ENCODE measurements around the gene C2orf92.
"Not testable (repeated sequence)": the region's sequence is repeated elsewhere in the genome, so short reads cannot be mapped to it uniquely, and the experiment has no call there.

C2orf92 gene

DNA sequence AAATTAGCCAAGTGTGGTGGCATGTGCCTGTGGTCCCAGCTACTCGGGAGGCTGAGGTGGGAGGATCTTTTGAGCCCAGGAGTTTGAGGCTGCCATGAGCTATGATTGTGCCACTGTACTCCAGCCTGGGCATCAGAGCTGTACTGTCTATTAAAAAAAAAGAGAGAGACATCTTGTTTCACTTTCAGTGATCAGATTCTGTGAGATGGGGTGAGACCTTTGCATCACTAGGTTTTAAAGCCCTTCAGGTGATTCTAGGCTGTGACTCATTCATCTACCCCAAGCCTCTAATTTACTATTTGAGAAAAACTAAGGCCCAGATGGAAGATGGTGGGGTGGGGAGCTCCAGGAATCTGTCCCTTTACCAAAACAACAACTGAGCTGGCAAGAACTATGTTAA lies 7.1 kb downstream of the C2orf92 start:
- H3K4me3 ChIP-seq (ENCODE audit: low read depth, low read length): no peak overlapping the region
- H3K36me3 ChIP-seq (ENCODE audit: control insufficient read depth, insufficient read depth, low read length): no peaks in the 10 kb centered on the region
- peaks cover 6% of the 10 kb centered on the region for H3K4me1 ChIP-seq (ENCODE audit: control insufficient read depth, insufficient read depth, low read length)

DNA sequence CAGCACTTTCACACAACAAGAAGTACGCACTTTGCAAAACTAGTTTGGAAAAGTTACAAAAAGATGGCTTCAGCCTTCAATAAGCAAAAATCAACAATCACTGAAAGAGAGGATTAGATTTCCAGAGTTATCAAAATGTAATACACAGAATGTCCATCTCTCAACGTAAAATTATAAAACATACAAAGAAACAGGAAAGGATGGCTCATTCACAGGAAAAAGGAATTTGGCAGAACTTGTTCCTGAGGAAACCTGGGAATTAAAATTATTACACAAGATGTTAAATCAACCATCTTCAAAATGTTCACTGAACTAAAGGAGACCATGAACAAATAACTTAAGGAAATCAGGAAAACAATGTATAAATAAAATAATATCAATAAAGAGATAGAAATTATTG lies 8.0 kb downstream of the C2orf92 start:
- Histone ChIP-seq H3K4me1 (ENCODE audit: control insufficient read depth, insufficient read depth, low read length) (peaks cover 6% of the 10 kb centered on the region), H3K4me3 (ENCODE audit: low read depth, low read length) (no peak overlapping the region), H3K36me3 (ENCODE audit: control insufficient read depth, insufficient read depth, low read length) (no peaks in the 10 kb centered on the region), H3K27me3 (ENCODE audit: control insufficient read depth, insufficient read depth, low read length) (no peaks in the 10 kb centered on the region), H3K9ac (ENCODE audit: low read depth, low read length) (no peak overlapping the region), H3K9me3 (ENCODE audit: control insufficient read depth, insufficient read depth, low read length) (no peaks in the 10 kb centered on the region)

More for the DNA sequence above, 7.1 kb downstream of the C2orf92 start:
- no peaks in the 10 kb centered on the region for H3K9me3 ChIP-seq (ENCODE audit: control insufficient read depth, insufficient read depth, low read length)
- no peak overlapping the region for H3K9ac ChIP-seq (ENCODE audit: low read depth, low read length)
- H3K27me3 ChIP-seq (ENCODE audit: control insufficient read depth, insufficient read depth, low read length): no peaks in the 10 kb centered on the region

GRCh38 chr2:97678298-97678697 lies 8.8 kb downstream of the C2orf92 start:
- Histone ChIP-seq H3K9me3 (ENCODE audit: control insufficient read depth, insufficient read depth, low read length) (no peaks in the 10 kb centered on the region), H3K36me3 (ENCODE audit: control insufficient read depth, insufficient read depth, low read length) (no peaks in the 10 kb centered on the region), H3K9ac (ENCODE audit: low read depth, low read length) (no peak overlapping the region), H3K27me3 (ENCODE audit: control insufficient read depth, insufficient read depth, low read length) (no peaks in the 10 kb centered on the region), H3K4me1 (ENCODE audit: control insufficient read depth, insufficient read depth, low read length) (peaks cover 6% of the 10 kb centered on the region), H3K4me3 (ENCODE audit: low read depth, low read length) (no peak overlapping the region)

DNA sequence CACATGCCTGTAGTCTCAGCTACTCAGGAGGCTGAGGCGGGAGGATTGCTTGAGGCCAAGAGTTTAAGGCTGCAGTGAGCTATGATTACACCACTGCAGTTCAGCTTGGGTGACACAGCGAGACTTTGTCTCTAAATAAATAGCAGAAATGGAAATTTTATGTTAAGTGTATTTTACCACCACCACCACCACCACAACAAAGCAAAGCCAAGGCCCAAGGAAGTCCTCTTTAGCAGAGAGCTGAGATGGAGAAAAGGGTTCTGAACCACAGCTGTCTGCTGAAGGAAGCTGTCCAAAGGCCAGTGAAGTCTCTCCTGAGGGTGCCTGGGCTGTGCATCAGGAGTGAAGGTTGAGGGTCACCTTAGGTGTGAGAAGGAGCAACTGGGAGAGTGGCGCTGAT lies 17.7 kb downstream of the C2orf92 start:
- not testable (repeated sequence) for H3K9ac ChIP-seq (ENCODE audit: low read depth, low read length); H3K36me3 ChIP-seq (ENCODE audit: control insufficient read depth, insufficient read depth, low read length); H3K4me1 ChIP-seq (ENCODE audit: control insufficient read depth, insufficient read depth, low read length); H3K27me3 ChIP-seq (ENCODE audit: control insufficient read depth, insufficient read depth, low read length); H3K9me3 ChIP-seq (ENCODE audit: control insufficient read depth, insufficient read depth, low read length); H3K4me3 ChIP-seq (ENCODE audit: low read depth, low read length)

- Histone ChIP-seq H3K4me1 (ENCODE audit: control insufficient read depth, insufficient read depth, low read length) (peaks cover 6% of the 10 kb centered on the region), H3K9me3 (ENCODE audit: control insufficient read depth, insufficient read depth, low read length) (no peaks in the 10 kb centered on the region), H3K9ac (ENCODE audit: low read depth, low read length) (no peak overlapping the region), H3K27me3 (ENCODE audit: control insufficient read depth, insufficient read depth, low read length) (no peaks in the 10 kb centered on the region), H3K4me3 (ENCODE audit: low read depth, low read length) (no peak overlapping the region), H3K36me3 (ENCODE audit: control insufficient read depth, insufficient read depth, low read length) (no peaks in the 10 kb centered on the region)
Observed at GRCh38 chr2:97688062-97688827, 18.7 kb downstream of the C2orf92 start.

DNA sequence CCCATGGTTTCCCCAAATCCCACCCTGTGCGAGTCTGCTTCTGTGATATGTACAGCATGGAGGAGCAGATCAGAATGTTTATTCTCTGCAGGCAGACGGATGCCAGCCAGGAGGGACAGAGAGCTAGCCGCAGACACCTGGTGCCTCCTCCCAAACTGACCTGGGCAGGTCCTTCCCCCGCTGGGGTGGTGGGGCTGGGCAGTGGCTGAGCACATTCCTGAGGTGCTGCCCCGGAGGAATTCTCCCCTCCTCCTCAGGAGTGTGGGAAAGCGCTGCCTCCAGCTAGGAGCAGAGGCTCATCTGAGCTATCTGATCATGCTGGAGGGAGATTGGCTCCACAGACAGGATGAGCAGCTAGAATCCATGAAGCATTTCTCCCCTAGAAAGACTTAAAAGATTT lies 21.7 kb downstream of the C2orf92 start:
- H3K4me3 ChIP-seq (ENCODE audit: low read depth, low read length): no peak overlapping the region
- H3K9ac ChIP-seq (ENCODE audit: low read depth, low read length): no peak overlapping the region
- no peaks in the 10 kb centered on the region for H3K36me3 ChIP-seq (ENCODE audit: control insufficient read depth, insufficient read depth, low read length)
- peaks cover 6% of the 10 kb centered on the region for H3K4me1 ChIP-seq (ENCODE audit: control insufficient read depth, insufficient read depth, low read length)
- H3K9me3 ChIP-seq (ENCODE audit: control insufficient read depth, insufficient read depth, low read length): no peaks in the 10 kb centered on the region
- H3K27me3 ChIP-seq (ENCODE audit: control insufficient read depth, insufficient read depth, low read length): no peaks in the 10 kb centered on the region

DNA sequence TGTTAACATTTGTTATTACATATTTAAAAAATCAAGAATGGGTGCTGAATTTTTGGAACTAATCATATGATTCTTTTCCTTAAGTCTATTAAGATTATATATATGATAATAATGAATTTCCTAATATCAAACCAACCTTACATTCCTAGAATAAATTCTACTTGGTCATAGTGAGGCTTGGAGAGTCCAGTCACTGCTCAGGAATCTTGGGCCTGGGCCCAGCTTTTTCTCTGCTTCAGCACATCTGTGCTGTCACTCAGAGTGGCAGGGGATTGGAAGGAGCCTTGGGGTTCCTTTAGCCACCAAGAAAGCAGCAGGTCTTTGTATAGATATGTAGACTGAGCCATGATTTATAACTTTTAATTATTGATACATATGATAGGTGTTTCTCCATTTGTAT lies 24.0 kb downstream of the C2orf92 start:
- no peaks in the 10 kb centered on the region for H3K9me3 ChIP-seq (ENCODE audit: control insufficient read depth, insufficient read depth, low read length)
- H3K4me3 ChIP-seq (ENCODE audit: low read depth, low read length): no peak overlapping the region
- H3K36me3 ChIP-seq (ENCODE audit: control insufficient read depth, insufficient read depth, low read length): no peaks in the 10 kb centered on the region
- H3K9ac ChIP-seq (ENCODE audit: low read depth, low read length): no peak overlapping the region
- H3K4me1 ChIP-seq (ENCODE audit: control insufficient read depth, insufficient read depth, low read length): peaks cover 6% of the 10 kb centered on the region
- H3K27me3 ChIP-seq (ENCODE audit: control insufficient read depth, insufficient read depth, low read length): no peaks in the 10 kb centered on the region

- no peaks in the 10 kb centered on the region for H3K36me3 ChIP-seq (ENCODE audit: control insufficient read depth, insufficient read depth, low read length)
- peaks cover 6% of the 10 kb centered on the region for H3K4me1 ChIP-seq (ENCODE audit: control insufficient read depth, insufficient read depth, low read length)
Observed at GRCh38 chr2:97695744-97696143, 26.2 kb downstream of the C2orf92 start.

GRCh38 chr2:97697252-97698235 lies 28.0 kb downstream of the C2orf92 start:
- Histone ChIP-seq H3K4me1 (ENCODE audit: control insufficient read depth, insufficient read depth, low read length) (no peaks in the 10 kb centered on the region), H3K4me3 (ENCODE audit: low read depth, low read length) (no peak overlapping the region), H3K36me3 (ENCODE audit: control insufficient read depth, insufficient read depth, low read length) (no peaks in the 10 kb centered on the region), H3K9ac (ENCODE audit: low read depth, low read length) (no peak overlapping the region), H3K27me3 (ENCODE audit: control insufficient read depth, insufficient read depth, low read length) (no peaks in the 10 kb centered on the region), H3K9me3 (ENCODE audit: control insufficient read depth, insufficient read depth, low read length) (no peaks in the 10 kb centered on the region)

More at GRCh38 chr2:97695744-97696143, 26.2 kb downstream of the C2orf92 start:
- H3K9ac ChIP-seq (ENCODE audit: low read depth, low read length): no peak overlapping the region
- no peaks in the 10 kb centered on the region for H3K9me3 ChIP-seq (ENCODE audit: control insufficient read depth, insufficient read depth, low read length)
- no peaks in the 10 kb centered on the region for H3K27me3 ChIP-seq (ENCODE audit: control insufficient read depth, insufficient read depth, low read length)
- no peak overlapping the region for H3K4me3 ChIP-seq (ENCODE audit: low read depth, low read length)

- H3K4me3 ChIP-seq (ENCODE audit: low read depth, low read length): no peak overlapping the region
- no peak overlapping the region for H3K9ac ChIP-seq (ENCODE audit: low read depth, low read length)
- no peaks in the 10 kb centered on the region for H3K9me3 ChIP-seq (ENCODE audit: control insufficient read depth, insufficient read depth, low read length)
- no peaks in the 10 kb centered on the region for H3K4me1 ChIP-seq (ENCODE audit: control insufficient read depth, insufficient read depth, low read length)
- no peaks in the 10 kb centered on the region for H3K36me3 ChIP-seq (ENCODE audit: control insufficient read depth, insufficient read depth, low read length)
- H3K27me3 ChIP-seq (ENCODE audit: control insufficient read depth, insufficient read depth, low read length): no peaks in the 10 kb centered on the region
Observed at GRCh38 chr2:97698530-97698929, 29.0 kb downstream of the C2orf92 start.

- Histone ChIP-seq H3K27me3 (ENCODE audit: control insufficient read depth, insufficient read depth, low read length) (no peaks in the 10 kb centered on the region), H3K36me3 (ENCODE audit: control insufficient read depth, insufficient read depth, low read length) (no peaks in the 10 kb centered on the region), H3K9me3 (ENCODE audit: control insufficient read depth, insufficient read depth, low read length) (no peaks in the 10 kb centered on the region), H3K4me1 (ENCODE audit: control insufficient read depth, insufficient read depth, low read length) (no peaks in the 10 kb centered on the region), H3K9ac (ENCODE audit: low read depth, low read length) (no peak overlapping the region), H3K4me3 (ENCODE audit: low read depth, low read length) (no peak overlapping the region)
Observed at GRCh38 chr2:97699765-97700444, 30.4 kb downstream of the C2orf92 start.
